GM10248 (cell line): ENCODE results near the gene LCN12.

Experiments used
- CTCF ChIA-PET: fragments of 300-600 bp; sonication (Branson Sonifier 250); formaldehyde crosslinking; extraction: SDS; loops from one replicate; lab custom pipeline; 2021; ENCODE audit warnings: antibody characterized with exemption; lab: Yijun Ruan, JAX
- POLR2A ChIA-PET: fragments of 350-650 bp; sonication (Branson Sonifier 250); formaldehyde crosslinking; extraction: SDS; loops from one replicate; lab custom pipeline; 2020; ENCODE audit warnings: antibody characterized with exemption; lab: Yijun Ruan, JAX
- DNase-seq: peaks from one replicate; pipeline ENCODE4 v3.0.0; 2012; ENCODE audit errors: extremely low spot score
- CTCF ChIP-seq: IDR thresholded peaks from 2 replicates; pipeline ENCODE4 v1.5.1; 2012; ENCODE audit warnings: mild to moderate bottlenecking, low read depth; ENCODE audit errors: extremely low read depth, missing control alignments, control extremely low read depth

Gene LCN12

GRCh38 chr9:136979769-136980587 lies 27.9 kb downstream of the LCN12 start:
- CTCF ChIA-PET = no interaction called here

GRCh38 chr9:136980669-136981478 lies 28.8 kb downstream of the LCN12 start:
- TF ChIP-seq CTCF = no peak
- ChIA-PET POLR2A (no interaction called here), CTCF (no interaction called here)
- no peak for DNase-seq

More at GRCh38 chr9:136979769-136980587, 27.9 kb downstream of the LCN12 start:
- POLR2A ChIA-PET = no interaction called here
- no peak for DNase-seq
- no peak for TF ChIP-seq CTCF

GRCh38 chr9:136981588-136982231 lies 29.6 kb downstream of the LCN12 start:
- no peak for TF ChIP-seq CTCF

GRCh38 chr9:136982232-136983051 lies 30.4 kb downstream of the LCN12 start, which contains the start of gene LCNL1:
LCNL1 (plus strand) TSS chr9:136982993; CDS start chr9:136983587, 594 bp downstream.
- ChIA-PET POLR2A (no interaction called here), CTCF (interaction anchor here (0.9 to 1.2 kb wide), 3 partner anchors 9 to 52 kb away, joined by 3 to 7 read pairs (median 3); partner anchors contain the start of gene PAXX)
- TF ChIP-seq CTCF = no peak
- no peak for DNase-seq

More at GRCh38 chr9:136981588-136982231, 29.6 kb downstream of the LCN12 start:
- ChIA-PET CTCF (interaction anchor here (0.9 to 1.2 kb wide), 3 partner anchors 10 to 53 kb away, joined by 3 to 7 read pairs (median 3); partner anchors contain the start of gene PAXX), POLR2A (no interaction called here)
- no peak for DNase-seq

- no peak for TF ChIP-seq CTCF
- DNase-seq = no peak
- CTCF ChIA-PET = no interaction called here
- POLR2A ChIA-PET = no interaction called here
Measured at GRCh38 chr9:136983167-136983566, 31.1 kb downstream of the LCN12 start.
